ENCODE results near the gene SRGAP2.
"Not testable (repeated sequence)": the region's sequence is repeated elsewhere in the genome, so short reads cannot be mapped to it uniquely, and the experiment has no call there.

The SRGAP2 gene
- total RNA-seq: 17.3 to 17.4 reads per million in 2 donors

DNA sequence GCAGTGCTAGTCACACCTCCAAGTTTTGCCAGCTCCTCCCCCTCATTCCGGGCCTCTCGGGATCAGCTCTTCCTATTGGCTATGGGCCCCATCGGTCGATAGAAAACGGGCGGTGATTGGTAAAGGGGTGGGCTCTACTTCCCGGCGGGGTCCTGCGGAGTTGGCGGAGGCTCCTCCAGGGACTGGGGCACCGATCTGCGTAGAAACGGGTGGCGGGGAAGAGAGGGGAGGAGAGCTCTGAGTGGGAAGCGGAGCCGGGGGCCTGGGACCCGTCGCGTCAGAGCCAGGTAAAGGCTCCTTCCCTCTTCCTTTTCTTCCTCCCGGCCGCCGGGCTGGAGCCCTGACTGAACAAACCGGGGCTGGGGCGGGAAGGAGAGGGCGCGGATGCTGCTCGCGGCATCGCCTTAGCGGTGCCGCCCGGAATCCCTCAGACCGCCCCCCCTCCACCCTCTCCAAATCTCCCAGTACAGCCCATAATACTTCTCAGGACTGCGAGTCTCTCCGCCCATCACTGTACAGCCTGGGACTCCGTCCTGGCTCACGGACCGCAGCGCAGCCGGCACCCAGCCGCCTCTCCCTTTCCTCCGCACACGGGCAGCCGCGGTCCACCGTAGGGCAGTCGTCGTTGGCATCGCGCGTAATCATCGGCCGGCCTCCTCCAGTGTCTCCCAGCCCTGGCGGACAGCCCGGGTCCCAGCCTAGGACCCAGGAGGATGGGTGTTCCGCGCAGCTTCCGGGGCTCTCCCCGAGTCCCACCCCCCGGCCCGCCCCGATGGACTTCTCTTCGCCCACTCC lies at the start of gene SRGAP2:
Gene SRGAP2 (plus strand): TSS at position 178 of the 795 bp plus-strand sequence. CDS start 2,430 bp downstream, outside the sequence.
- DNase-seq: peak; percentile 27

- DNase-seq: not testable (repeated sequence)
Observed at GRCh38 chr1:206167350-206168029, 35.9 kb upstream of the SRGAP2 start.

GRCh38 chr1:206169794-206170193 lies 33.5 kb upstream of the SRGAP2 start:
- not testable (repeated sequence) for DNase-seq

DNA sequence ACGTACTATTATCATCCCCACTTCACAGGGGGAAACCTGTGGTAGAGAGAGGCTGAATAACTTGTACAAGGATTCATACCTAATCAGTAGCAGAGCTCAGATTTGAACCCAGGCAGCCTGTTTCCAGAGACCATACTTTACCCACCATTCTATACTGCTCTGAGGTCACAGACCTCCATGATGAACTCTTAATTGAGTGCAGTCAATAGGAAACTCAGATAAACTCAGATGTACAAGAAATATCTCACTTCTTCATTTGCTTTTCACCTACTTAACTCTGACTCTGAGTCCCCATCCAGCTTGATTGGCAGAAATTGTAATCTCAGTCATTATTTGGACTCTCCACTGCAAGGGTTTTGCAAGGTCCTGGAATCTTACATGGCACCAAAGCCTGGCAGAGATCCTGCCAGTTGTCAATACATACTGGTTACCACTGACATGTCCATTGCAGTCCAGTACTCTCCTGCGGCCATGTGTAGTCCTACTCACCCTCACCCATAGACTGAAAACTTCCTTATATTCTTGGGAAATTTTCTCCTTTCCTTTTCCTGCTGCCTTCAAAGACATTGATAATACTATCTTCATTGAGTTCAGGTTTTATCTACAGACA lies 30.1 kb upstream of the SRGAP2 start:
- not testable (repeated sequence) for DNase-seq

DNA sequence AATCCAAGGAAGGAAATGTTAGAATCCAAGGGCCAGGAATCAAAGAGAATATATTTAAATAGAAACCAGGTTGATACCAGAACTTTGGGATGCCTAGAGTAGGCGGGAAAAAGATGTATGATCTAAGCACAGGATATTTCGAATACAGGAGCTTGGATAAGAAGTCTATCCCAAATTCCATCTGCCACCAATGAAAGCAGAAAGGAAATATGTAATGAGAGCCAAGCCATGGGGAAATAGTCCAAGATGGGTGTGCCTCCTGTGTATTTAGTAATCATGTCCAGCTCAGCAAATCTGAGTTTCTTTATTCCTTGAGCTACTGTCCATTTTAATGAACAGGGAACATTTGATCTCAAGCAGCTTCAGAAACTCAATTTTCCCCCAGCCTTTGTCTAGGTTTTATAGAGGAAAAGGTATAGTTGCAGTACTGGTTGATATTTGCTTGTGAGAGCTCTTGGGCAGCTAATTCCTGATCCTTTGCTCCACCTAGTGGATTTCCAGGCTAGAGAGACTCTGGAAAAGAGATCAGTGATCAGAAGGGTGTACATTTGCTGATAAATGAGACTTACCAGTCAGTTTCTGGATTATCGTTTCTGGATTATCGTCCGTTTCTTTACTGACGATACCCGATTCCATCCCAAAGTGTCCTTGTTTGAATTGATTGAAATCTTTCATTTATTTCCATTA lies 29.0 kb upstream of the SRGAP2 start:
- DNase-seq: not testable (repeated sequence)

- DNase-seq: not testable (repeated sequence)
Observed at GRCh38 chr1:206175459-206176113, 27.8 kb upstream of the SRGAP2 start.

DNA sequence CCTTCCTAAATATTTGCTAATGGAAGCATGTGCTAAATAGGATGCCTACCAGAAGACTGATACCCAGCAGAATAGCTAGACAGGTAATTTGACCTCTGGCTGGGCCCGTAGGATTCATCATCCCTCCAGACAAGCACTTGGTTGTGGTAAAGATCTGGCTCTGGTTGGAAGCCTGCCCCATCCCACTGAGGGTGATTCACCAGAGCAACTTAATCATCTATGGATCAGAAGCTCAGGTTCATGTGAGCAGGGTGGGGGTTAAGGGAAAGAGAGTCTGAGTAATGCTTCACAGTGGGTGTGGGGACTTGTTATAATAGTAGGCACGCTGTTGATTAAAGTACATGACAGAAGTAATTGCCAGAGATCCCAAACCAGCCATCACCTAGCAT lies 27.2 kb upstream of the SRGAP2 start:
- not testable (repeated sequence) for DNase-seq

DNA sequence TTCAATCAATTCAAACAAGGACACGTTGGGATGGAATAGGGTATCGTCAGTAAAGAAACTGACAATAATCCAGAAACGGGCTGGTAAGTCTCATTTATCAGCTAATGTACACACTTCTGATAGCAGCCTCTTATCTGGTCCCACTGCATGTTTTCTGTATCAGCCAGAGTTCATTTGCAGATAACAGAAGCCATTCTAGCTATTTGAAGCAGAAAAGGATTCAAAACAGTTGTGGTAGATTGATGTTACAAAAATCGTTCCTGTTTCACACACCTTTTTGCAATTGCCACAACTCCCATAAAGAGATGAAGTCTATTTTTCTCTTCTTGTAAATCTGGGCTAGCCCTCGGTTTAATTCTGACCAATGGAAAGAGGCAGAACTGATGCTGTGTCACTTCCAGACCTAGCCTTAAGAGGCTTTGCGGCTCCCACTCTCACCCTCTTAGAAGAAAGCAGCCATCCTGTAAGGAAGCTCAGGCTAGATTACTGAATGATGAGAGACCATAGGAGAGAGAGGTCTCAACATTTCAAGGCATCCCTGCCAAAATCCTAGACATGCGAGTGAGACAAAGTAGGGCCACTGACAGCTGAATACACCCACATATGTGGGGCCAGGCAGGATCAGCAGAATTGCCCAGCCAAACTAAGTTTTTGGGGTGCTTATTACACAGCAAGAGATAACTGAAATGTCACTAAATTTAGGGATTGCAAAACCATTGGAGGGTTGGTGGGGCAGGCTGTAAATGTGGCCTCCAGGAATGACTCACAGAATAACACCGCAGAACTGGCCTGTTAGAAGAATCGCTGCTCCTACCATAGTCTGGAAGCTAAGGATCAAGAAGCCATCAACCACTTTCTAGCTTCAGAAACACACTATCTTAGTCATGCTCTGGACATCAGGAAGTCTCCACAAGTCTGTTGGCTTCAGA lies 25.0 kb upstream of the SRGAP2 start:
- not testable (repeated sequence) for DNase-seq

GRCh38 chr1:206179666-206180065 lies 23.7 kb upstream of the SRGAP2 start:
- not testable (repeated sequence) for DNase-seq

DNA sequence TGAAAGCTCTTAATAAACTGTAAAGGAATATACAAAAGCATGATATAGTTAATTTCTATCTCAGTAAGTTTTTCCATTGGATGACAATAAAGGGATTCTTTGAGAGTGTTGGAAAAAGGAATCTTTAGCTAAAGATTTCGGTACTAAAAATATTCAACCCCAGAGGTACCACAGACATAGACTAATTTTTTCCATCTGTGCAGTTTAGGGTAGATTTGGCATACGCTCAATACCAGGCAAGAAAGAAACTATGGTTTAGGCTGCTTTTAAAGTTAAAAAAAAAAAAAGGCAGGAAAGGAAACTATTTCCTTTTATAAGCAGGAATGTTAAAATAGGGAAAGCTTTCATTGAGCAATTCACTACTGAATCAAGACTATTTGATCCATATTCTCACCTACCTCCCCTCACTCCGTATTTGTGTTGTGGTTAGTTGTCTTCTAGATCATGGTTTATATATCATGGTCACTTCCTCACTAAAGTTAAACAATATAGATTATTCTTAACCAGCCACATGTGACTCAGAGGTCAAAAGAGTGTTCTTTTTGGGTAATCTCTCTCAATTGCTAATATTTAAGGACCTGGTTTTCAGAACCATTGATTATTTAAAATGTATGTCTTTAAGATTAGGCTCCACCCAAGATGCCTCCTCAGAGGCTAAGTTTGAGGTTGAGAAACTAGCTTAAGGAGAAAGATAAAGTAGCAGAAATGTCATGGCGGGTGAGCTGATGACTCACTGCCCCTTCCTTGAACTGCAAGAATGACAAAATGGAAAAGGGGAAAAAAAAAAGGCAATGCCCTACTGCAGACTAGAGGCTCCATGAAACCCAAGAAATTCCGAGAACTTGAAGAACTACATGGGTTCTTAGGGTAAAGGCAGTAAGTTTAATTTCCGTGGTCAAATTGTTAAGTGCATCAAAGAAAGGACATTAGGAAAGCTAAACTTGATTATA lies 20.7 kb upstream of the SRGAP2 start:
- not testable (repeated sequence) for DNase-seq

DNA sequence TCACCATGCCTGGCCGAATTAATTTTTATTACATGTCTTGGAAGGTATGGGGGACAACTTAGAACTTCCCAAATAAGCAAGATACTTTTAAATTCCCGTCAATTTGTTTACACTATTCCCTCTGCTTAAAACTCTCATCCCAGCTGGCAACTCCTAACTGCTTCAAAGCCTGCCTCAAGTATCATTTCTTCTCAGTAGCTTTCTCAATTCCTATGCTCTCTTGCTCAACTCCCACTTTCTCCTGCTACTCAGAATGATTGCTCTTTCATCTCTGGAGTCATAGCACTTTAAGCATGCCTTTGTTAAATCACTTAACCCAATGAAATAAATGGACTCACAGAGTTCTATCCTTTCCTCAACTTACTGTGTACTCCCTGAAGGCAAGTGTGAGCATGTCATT lies 19.6 kb upstream of the SRGAP2 start:
- DNase-seq: not testable (repeated sequence)

DNA sequence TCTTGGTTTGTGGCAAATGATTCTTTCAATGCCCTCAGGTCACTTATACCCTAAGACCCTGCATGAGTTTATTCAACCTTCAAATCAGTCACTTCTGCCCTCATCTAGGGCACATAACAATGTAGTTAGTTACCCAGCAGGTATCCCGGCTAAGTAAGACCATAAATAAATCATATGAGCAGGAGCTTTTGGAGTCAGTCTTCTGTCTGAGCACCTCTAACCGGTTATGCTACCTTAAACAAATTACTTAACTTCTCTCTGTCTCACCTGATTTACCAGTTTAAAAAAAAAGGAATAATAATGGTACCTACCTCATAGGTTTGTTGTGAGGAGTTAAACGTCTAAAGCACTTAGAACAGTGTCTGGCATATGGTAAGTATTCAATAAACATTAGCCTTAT lies 17.6 kb upstream of the SRGAP2 start:
- DNase-seq: not testable (repeated sequence)

- not testable (repeated sequence) for DNase-seq
Observed at GRCh38 chr1:206186826-206187225, 16.5 kb upstream of the SRGAP2 start.

GRCh38 chr1:206195182-206195581 lies 8.2 kb upstream of the SRGAP2 start:
- not testable (repeated sequence) for DNase-seq

- not testable (repeated sequence) for DNase-seq
Observed at GRCh38 chr1:206196748-206197424, 6.5 kb upstream of the SRGAP2 start.

GRCh38 chr1:206202789-206203363 lies 465 bp upstream of the SRGAP2 start, which contains the start of gene FAM72A:
Gene FAM72A (minus strand): TSS chr1:206202839. CDS start chr1:206202025, 814 bp downstream.
- peak; percentile 89 for DNase-seq

DNA sequence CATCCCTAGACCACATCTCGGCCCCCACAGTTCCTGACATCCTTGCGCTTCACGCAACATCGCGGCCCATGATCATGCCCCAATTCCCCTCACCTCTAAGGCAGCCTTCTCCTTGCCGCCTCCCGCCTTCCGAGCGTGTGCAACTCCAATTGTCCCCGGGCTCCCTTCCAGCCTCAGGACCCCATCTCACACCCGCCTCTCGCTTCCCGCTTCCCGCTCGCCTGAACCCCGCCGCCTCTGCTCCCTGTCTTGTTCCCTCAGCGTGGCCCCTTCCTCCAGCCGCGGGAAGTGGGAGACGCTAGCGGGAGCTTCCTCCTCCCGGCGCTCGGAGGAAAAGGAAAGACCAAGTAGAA lies 794 bp downstream of the SRGAP2 start:
- not testable (repeated sequence) for DNase-seq

- DNase-seq: not testable (repeated sequence)
Observed at GRCh38 chr1:206204871-206205270, 1.5 kb downstream of the SRGAP2 start.

- peak; percentile 3 for DNase-seq
Observed at GRCh38 chr1:206205569-206205968, 2.2 kb downstream of the SRGAP2 start.
